Suprapubic skin (tissue), 4 donors: Measurements from ENCODE around the gene CNOT3. TPM values are rescaled to one million over a fixed set of nuclear protein-coding genes. Genes with fewer than 3 reads are reported as not detected.

Experiments used
- DNase-seq, 2 donors: peaks; one replicate each; pipeline ENCODE4 v3.0.0-alpha.2; 2019; ENCODE audit warnings: low spot score in 2 of 2
- H3K27ac ChIP-seq: fragments of 200-600 bp; sonication (generic); one replicate; pipeline ENCODE4 v1.5.1; 2019
- H3K27me3 ChIP-seq: fragments of 200-600 bp; sonication (generic); one replicate; pipeline ENCODE4 v1.5.1; 2019
- H3K36me3 ChIP-seq: fragments of 200-600 bp; sonication (generic); one replicate; pipeline ENCODE4 v1.5.1; 2019
- H3K4me1 ChIP-seq: fragments of 200-600 bp; sonication (generic); one replicate; pipeline ENCODE4 v1.5.1; 2019
- H3K4me3 ChIP-seq: fragments of 200-600 bp; sonication (generic); one replicate; pipeline ENCODE4 v1.5.1; 2019; ENCODE audit warnings: mild to moderate bottlenecking
- H3K9me3 ChIP-seq: fragments of 200-600 bp; sonication (generic); one replicate; pipeline ENCODE4 v1.5.1; 2019
- EP300 ChIP-seq: sonication (generic); formaldehyde crosslinking; IDR thresholded peaks from one replicate; pipeline ENCODE4 v1.6.1; 2017; ENCODE audit warnings: antibody characterized with exemption
- POLR2A ChIP-seq, 2 donors: fragments of 450-650 bp; IDR thresholded peaks; one replicate each; pipeline ENCODE4 v1.6.1; 2017; ENCODE audit warnings: antibody characterized with exemption in 2 of 2, mild to moderate bottlenecking in 2 of 2, moderate library complexity in 2 of 2
- POLR2AphosphoS5 ChIP-seq, 3 donors: sonication (generic); formaldehyde crosslinking; IDR thresholded peaks; one replicate each; pipeline ENCODE4 v1.6.1; 2017; ENCODE audit warnings: antibody characterized with exemption in 3 of 3
- WGBS: methylation state at CpG from one replicate; pipeline ENCODE4 v1.1.5; 2018; 5-methylcytosine and 5-hydroxymethylcytosine counted together
- total RNA-seq, 4 donors: library from RNA; depleted of rRNA; stranded (reverse); fragments of >200 nt; gene quantifications; one replicate each; pipeline ENCODE4 v1.1.0, GENCODE V29; 2016
- TF ChIP-seq, protein P1 (sequence below), 2 donors: fragments of 200-600 bp in 1 of 2; fragments of 450-650 bp in 1 of 2; sonication (generic) in 1 of 2; IDR thresholded peaks; one replicate each; pipeline ENCODE4 v1.5.1; 2016 to 2019; ENCODE audit warnings: antibody characterized with exemption in 2 of 2, mild to moderate bottlenecking in 1 of 2, moderate library complexity in 1 of 2

CNOT3 gene
- total RNA-seq, 4 donors from 2014 or later = 27.3 to 40.7 (median 35.2) TPM

DNA sequence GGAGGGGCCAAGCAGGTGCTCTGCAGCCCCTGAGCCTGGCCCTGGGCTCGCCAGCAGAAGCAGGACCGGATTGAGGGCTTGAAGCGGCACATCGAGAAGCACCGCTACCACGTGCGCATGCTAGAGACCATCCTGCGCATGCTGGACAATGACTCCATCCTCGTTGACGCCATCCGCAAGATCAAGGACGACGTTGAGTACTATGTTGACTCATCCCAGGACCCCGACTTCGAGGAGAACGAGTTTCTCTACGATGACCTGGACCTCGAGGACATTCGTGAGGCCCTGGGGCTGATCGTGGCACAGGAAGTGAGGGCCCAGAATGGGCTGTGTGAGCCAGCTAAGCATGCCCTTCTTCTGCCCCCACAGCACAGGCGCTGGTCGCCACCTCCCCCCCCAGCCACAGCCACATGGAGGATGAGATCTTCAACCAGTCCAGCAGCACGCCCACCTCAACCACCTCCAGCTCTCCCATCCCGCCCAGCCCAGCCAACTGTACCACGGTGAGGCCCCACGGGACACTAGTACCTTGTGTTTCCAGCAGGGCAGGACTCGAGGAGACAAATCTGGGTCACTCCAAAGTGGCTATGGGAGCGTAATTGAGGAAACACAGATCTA, 8.1 kb downstream of the CNOT3 start:
- Histone ChIP-seq H3K27ac (no peak overlapping the region), H3K4me1 (peaks cover 5% of the 10 kb centered on the region), H3K9me3 (no peaks in the 10 kb centered on the region), H3K36me3 (peaks cover 89% of the 10 kb centered on the region), H3K4me3 (no peak overlapping the region), H3K27me3 (no peaks in the 10 kb centered on the region)
- WGBS = 94% methylated on average over 20 of the region's 28 CpGs
- DNase-seq = no peak
- TF ChIP-seq POLR2A (IDR thresholded peaks at IDR 0.05) (no peak), POLR2AphosphoS5 (IDR thresholded peaks at IDR 0.05) (no peak), EP300 (no peak)
- TF ChIP-seq, protein P1, sequence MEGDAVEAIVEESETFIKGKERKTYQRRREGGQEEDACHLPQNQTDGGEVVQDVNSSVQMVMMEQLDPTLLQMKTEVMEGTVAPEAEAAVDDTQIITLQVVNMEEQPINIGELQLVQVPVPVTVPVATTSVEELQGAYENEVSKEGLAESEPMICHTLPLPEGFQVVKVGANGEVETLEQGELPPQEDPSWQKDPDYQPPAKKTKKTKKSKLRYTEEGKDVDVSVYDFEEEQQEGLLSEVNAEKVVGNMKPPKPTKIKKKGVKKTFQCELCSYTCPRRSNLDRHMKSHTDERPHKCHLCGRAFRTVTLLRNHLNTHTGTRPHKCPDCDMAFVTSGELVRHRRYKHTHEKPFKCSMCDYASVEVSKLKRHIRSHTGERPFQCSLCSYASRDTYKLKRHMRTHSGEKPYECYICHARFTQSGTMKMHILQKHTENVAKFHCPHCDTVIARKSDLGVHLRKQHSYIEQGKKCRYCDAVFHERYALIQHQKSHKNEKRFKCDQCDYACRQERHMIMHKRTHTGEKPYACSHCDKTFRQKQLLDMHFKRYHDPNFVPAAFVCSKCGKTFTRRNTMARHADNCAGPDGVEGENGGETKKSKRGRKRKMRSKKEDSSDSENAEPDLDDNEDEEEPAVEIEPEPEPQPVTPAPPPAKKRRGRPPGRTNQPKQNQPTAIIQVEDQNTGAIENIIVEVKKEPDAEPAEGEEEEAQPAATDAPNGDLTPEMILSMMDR (IDR thresholded peaks at IDR 0.05) = no peak

DNA sequence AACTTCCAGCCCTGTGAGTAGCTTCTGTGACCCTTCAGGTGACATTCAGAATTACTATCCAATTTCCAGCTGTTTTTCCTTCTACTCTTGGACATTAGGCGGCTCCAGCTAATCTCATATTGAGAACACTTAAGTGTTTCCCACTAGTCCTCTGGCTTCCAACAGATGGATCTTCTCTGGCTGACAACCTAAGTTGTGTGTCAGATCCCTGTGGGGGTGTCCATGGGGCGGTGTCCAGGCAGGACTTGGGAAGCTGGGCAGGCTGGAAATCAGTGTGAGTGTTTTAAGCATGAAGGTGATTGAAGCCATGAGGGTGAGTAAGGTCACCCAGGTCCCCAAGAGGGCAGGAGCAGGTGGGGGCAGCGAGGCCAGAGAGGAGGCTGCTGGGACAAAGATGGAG, 10.1 kb downstream of the CNOT3 start:
- no peak for DNase-seq
- WGBS = 94% methylated on average over 3 of the region's 3 CpGs
- Histone ChIP-seq H3K9me3 (no peaks in the 10 kb centered on the region), H3K36me3 (peaks cover 100% of the 10 kb centered on the region), H3K4me3 (no peak overlapping the region), H3K27me3 (no peaks in the 10 kb centered on the region), H3K27ac (no peak overlapping the region), H3K4me1 (no peaks in the 10 kb centered on the region)
- TF ChIP-seq POLR2A (IDR thresholded peaks at IDR 0.05) (no peak), POLR2AphosphoS5 (IDR thresholded peaks at IDR 0.05) (no peak), EP300 (no peak)

DNA sequence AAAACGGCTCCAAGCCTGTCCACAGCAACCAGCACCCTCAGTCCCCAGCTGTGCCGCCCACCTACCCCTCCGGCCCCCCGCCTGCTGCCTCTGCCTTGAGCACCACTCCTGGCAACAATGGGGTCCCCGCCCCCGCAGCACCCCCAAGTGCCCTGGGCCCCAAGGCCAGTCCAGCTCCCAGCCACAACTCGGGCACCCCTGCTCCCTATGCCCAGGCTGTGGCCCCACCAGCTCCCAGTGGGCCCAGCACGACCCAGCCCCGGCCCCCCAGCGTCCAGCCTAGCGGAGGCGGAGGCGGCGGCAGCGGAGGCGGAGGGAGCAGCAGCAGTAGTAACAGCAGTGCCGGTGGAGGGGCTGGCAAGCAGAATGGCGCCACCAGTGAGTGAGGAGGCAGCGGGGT, 10.6 kb downstream of the CNOT3 start:
- Histone ChIP-seq H3K4me3 (no peak overlapping the region), H3K27ac (no peak overlapping the region), H3K4me1 (no peaks in the 10 kb centered on the region), H3K36me3 (peaks cover 100% of the 10 kb centered on the region), H3K27me3 (no peaks in the 10 kb centered on the region), H3K9me3 (no peaks in the 10 kb centered on the region)
- no peak for DNase-seq
- TF ChIP-seq POLR2A (IDR thresholded peaks at IDR 0.05) (no peak), POLR2AphosphoS5 (IDR thresholded peaks at IDR 0.05) (no peak), EP300 (no peak)
- TF ChIP-seq, protein P1 (IDR thresholded peaks at IDR 0.05) = no peak
- WGBS = 87% methylated on average over 6 of the region's 19 CpGs

DNA sequence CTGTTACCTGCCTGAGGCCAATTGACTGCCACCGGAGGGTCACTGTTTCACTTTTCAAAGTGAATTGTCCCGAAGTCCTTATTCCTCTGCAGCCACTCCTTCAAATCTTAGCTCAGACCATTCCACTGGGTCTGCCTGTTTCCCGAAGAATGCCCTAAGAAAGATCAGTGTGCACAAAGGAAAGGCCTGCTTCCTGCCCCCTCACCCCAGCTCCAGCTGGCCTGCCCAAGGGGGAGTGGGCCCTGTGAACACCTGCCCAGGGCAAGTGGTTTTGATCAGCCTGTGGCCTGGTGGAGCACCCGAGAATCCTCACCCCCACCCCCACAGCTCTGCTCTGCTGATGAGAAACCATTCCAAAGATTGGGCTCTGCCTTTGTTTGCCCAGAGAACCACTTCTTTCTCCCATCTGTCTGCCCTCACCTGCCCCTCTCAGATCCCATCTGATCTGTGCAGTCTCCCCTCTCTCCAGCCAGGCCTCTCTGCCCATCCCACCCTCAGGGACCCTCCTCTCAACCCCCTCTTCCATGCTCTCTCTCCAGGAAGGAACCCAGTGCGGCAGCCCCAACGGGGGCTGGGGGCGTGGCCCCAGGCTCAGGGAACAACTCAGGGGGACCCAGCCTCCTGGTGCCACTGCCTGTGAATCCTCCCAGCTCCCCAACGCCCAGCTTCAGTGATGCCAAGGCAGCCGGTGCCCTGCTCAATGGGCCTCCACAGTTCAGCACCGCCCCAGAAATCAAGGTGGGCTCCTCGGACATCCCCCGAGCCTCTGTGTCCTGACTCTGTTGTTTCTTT, 11.7 kb downstream of the CNOT3 start:
- H3K27ac ChIP-seq = no peak overlapping the region
- no peaks in the 10 kb centered on the region for H3K27me3 ChIP-seq
- H3K4me1 ChIP-seq = no peaks in the 10 kb centered on the region
- H3K4me3 ChIP-seq = no peak overlapping the region
- no peaks in the 10 kb centered on the region for H3K9me3 ChIP-seq
- 81% methylated on average over 12 of the region's 12 CpGs for WGBS
- DNase-seq = no peak
- no peak for TF ChIP-seq EP300
- TF ChIP-seq, protein P1 (IDR thresholded peaks at IDR 0.05) = no peak
- TF ChIP-seq POLR2A (IDR thresholded peaks at IDR 0.05) = no peak
- TF ChIP-seq POLR2AphosphoS5 (IDR thresholded peaks at IDR 0.05) = no peak
- H3K36me3 ChIP-seq = peaks cover 100% of the 10 kb centered on the region

DNA sequence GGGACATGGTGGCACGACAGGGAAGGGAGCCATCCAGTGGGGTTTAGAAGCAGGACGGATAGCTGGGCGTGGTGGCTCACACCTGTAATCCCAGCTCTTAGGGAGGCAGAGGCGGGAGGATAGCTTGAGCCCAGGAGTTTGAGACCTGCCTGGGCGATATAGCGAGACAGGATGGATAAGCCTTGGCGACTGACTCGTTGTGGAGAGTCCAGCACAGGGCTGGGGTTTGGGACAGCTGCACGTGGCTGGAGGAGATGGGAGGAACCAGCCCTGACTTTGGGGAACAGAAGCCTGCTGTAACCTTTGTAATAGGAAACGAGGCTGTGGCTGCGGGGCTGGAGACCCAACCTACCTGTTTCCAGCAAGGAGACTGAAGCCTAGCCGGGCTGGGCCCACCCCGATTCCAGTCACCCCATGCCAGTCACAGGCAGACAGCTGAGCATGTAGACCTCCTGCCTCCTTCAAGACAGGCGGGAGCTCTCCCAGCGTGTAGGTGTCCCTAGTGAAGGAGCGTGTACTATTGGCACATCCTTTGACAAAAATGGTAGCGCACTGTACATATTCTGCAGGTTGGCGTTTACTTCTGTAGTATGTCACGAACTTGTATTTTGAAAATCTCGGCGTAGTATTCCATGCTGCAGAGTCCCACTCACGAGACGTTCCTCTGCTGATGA, 13.9 kb downstream of the CNOT3 start:
- H3K4me1 ChIP-seq = peaks cover 2% of the 10 kb centered on the region
- H3K36me3 ChIP-seq = peaks cover 100% of the 10 kb centered on the region
- no peak overlapping the region for H3K27ac ChIP-seq
- no peak overlapping the region for H3K4me3 ChIP-seq
- no peaks in the 10 kb centered on the region for H3K9me3 ChIP-seq
- no peak for DNase-seq
- 86% methylated on average over 19 of the region's 23 CpGs for WGBS
- no peaks in the 10 kb centered on the region for H3K27me3 ChIP-seq
- TF ChIP-seq POLR2A (IDR thresholded peaks at IDR 0.05) = no peak
- TF ChIP-seq POLR2AphosphoS5 (IDR thresholded peaks at IDR 0.05) = no peak
- no peak for TF ChIP-seq EP300
- TF ChIP-seq, protein P1 (IDR thresholded peaks at IDR 0.05) = no peak
